NCI-H2196 (cell line): Measurements from ENCODE around the gene PHLDB3.
A peak's percentile ranks its signal among the peaks of the same experiment; 100 is the strongest.
"Not testable (repeated sequence)": the region's sequence is repeated elsewhere in the genome, so short reads cannot be mapped to it uniquely, and the experiment has no call there.

Experiments
- DNase-seq: peaks from one replicate; lab custom pipeline; 2025; ENCODE audit not compliant: unreplicated experiment; lab: John Stamatoyannopoulos, UW

The PHLDB3 gene

GRCh38 chr19:43446746-43447489, 57.6 kb downstream of the PHLDB3 start:
- peak; percentile 78 for DNase-seq

- no peak for DNase-seq
Measured at GRCh38 chr19:43445426-43445825, 59.1 kb downstream of the PHLDB3 start.

GRCh38 chr19:43444531-43445287, 59.8 kb downstream of the PHLDB3 start:
- DNase-seq: no peak

GRCh38 chr19:43444091-43444490, 60.5 kb downstream of the PHLDB3 start:
- DNase-seq: not testable (repeated sequence)

GRCh38 chr19:43441716-43442115, 62.8 kb downstream of the PHLDB3 start:
- no peak for DNase-seq

- no peak for DNase-seq
Measured at GRCh38 chr19:43439709-43440063, 64.9 kb downstream of the PHLDB3 start.

GRCh38 chr19:43439032-43439708, 65.4 kb downstream of the PHLDB3 start:
- DNase-seq: no peak

- DNase-seq: no peak
Measured at GRCh38 chr19:43438291-43439031, 66.1 kb downstream of the PHLDB3 start.

- DNase-seq: no peak
Measured at GRCh38 chr19:43437712-43438111, 66.8 kb downstream of the PHLDB3 start.

- not testable (repeated sequence) for DNase-seq
Measured at GRCh38 chr19:43437284-43437683, 67.3 kb downstream of the PHLDB3 start.

- no peak for DNase-seq
Measured at GRCh38 chr19:43435775-43436174, 68.8 kb downstream of the PHLDB3 start.

GRCh38 chr19:43433689-43434088, 70.9 kb downstream of the PHLDB3 start:
- no peak for DNase-seq

- no peak for DNase-seq
Measured at GRCh38 chr19:43433358-43433673, 71.2 kb downstream of the PHLDB3 start.

- DNase-seq: no peak
Measured at GRCh38 chr19:43430976-43431375, 73.6 kb downstream of the PHLDB3 start.

GRCh38 chr19:43430142-43430710, 74.3 kb downstream of the PHLDB3 start:
- peak; percentile 5 for DNase-seq

GRCh38 chr19:43429395-43429794, 75.2 kb downstream of the PHLDB3 start:
- no peak for DNase-seq

- DNase-seq: peak; percentile 61
Measured at GRCh38 chr19:43425567-43426392, 78.8 kb downstream of the PHLDB3 start.
